Naive thymus-derived CD4-positive, alpha-beta T cell (primary cell): ENCODE measurements around the gene AOAH. TPM values are rescaled to one million over a fixed set of nuclear protein-coding genes. Genes with fewer than 3 reads are reported as not detected.

ENCODE experiments used
- ATAC-seq: fragments of 150-1000 bp; cut with Tn5 transposase; 2 replicates; pipeline ENCODE4 v1.10.0; 2021; ENCODE audit warnings: mild to moderate bottlenecking, moderate library complexity
- CTCF ChIA-PET: fragments of 350-600 bp; sonication (Branson Sonifier 250); formaldehyde crosslinking; loops from one replicate; lab custom pipeline; 2021; ENCODE audit warnings: antibody characterized with exemption; lab: Charles Lee
- POLR2A ChIA-PET: fragments of 350-600 bp; sonication (Branson Sonifier 250); formaldehyde crosslinking; loops from one replicate; lab custom pipeline; 2021; ENCODE audit warnings: antibody characterized with exemption, inconsistent platforms; lab: Charles Lee
- DNase-seq, 9 donors: peaks; one replicate each; pipeline versions ENCODE4 v3.0.0 to v3.0.0-alpha.2; 2020 to 2022; ENCODE audit warnings: mixed read lengths in 1 of 9
- H3K27ac ChIP-seq: one replicate; pipeline ENCODE4 v1.7.0; 2013; ENCODE audit warnings: mild to moderate bottlenecking, low read depth, low read length, moderate library complexity
- H3K27me3 ChIP-seq, 2 donors: one replicate each; pipeline ENCODE4 v1.7.0; 2013; ENCODE audit warnings: low read length in 2 of 2, mild to moderate bottlenecking in 2 of 2, moderate library complexity in 2 of 2; ENCODE audit not compliant: control insufficient read depth in 2 of 2, insufficient read depth in 2 of 2
- H3K36me3 ChIP-seq, 3 experiments: 1 replicate in 2 of 3; 2 replicates in 1 of 3; pipeline ENCODE4 v1.7.0; 2013; ENCODE audit warnings: low read length in 3 of 3, mild to moderate bottlenecking in 3 of 3, moderate library complexity in 1 of 3; ENCODE audit not compliant: insufficient read depth in 3 of 3, control insufficient read depth in 2 of 3
- H3K4me1 ChIP-seq, 2 donors: one replicate each; pipeline ENCODE4 v1.7.0; 2013; ENCODE audit warnings: low read length in 2 of 2, mild to moderate bottlenecking in 2 of 2, moderate library complexity in 1 of 2; ENCODE audit not compliant: control insufficient read depth in 2 of 2, insufficient read depth in 2 of 2
- H3K4me3 ChIP-seq: 2 replicates; pipeline ENCODE4 v1.7.0; 2013; ENCODE audit warnings: mild to moderate bottlenecking, low read length
- H3K9me3 ChIP-seq, 3 experiments: 1 replicate in 2 of 3; 2 replicates in 1 of 3; pipeline ENCODE4 v1.7.0; 2013; ENCODE audit warnings: low read length in 3 of 3; ENCODE audit not compliant: control insufficient read depth in 2 of 3
- H3K27ac Mint-ChIP-seq, 9 donors: one replicate each; pipeline ENCODE4 v1.8.0; 2020 to 2022; ENCODE audit warnings: mixed read lengths in 9 of 9, mild to moderate bottlenecking in 8 of 9, moderate library complexity in 5 of 9, inconsistent platforms in 2 of 9
- H3K27me3 Mint-ChIP-seq, 5 donors: one replicate each; pipeline ENCODE4 v1.8.0; 2021 to 2022; ENCODE audit warnings: mixed read lengths in 5 of 5, mild to moderate bottlenecking in 1 of 5
- H3K36me3 Mint-ChIP-seq, 5 donors: one replicate each; pipeline ENCODE4 v1.8.0; 2020 to 2022; ENCODE audit warnings: mixed read lengths in 5 of 5, mild to moderate bottlenecking in 3 of 5, inconsistent platforms in 1 of 5
- H3K4me1 Mint-ChIP-seq, 7 donors: one replicate each; pipeline ENCODE4 v1.8.0; 2020 to 2022; ENCODE audit warnings: mixed read lengths in 7 of 7, mild to moderate bottlenecking in 3 of 7, inconsistent platforms in 1 of 7
- H3K4me3 Mint-ChIP-seq, 10 donors: one replicate each; pipeline ENCODE4 v1.8.0; 2020 to 2022; ENCODE audit warnings: mild to moderate bottlenecking in 10 of 10, mixed read lengths in 10 of 10, moderate library complexity in 6 of 10, inconsistent platforms in 2 of 10
- H3K9me3 Mint-ChIP-seq, 11 donors: one replicate each; pipeline ENCODE4 v1.8.0; 2020 to 2022; ENCODE audit warnings: mixed read lengths in 11 of 11, mild to moderate bottlenecking in 4 of 11, inconsistent platforms in 1 of 11, moderate library complexity in 1 of 11
- intact Hi-C, 2 donors: fragments of 100-400 bp; cut with micrococcal nuclease; formaldehyde crosslinking; loops; one replicate each; pipeline ENCODE4 v1.15.1; 2023
- polyA plus RNA-seq, 2 donors: library from polyadenylated mRNA; unstranded; fragments of 300-500 nt; fragmentation: Illumina TruSeq; gene quantifications; one replicate each; pipeline ENCODE4 v1.2.3, GENCODE V29; 2021
- total RNA-seq, 6 experiments: library from RNA in 5 of 6; stranded (reverse) in 5 of 6; gene quantifications; 1 replicate in 5 of 6; 2 replicates in 1 of 6; pipeline ENCODE4 v1.2.3 and lab custom pipeline; 2021 to 2026

The AOAH gene
- total and polyA plus RNA-seq, 7 experiments from 2014 or later: 6.3 to 127 (median 15.5) TPM

DNA sequence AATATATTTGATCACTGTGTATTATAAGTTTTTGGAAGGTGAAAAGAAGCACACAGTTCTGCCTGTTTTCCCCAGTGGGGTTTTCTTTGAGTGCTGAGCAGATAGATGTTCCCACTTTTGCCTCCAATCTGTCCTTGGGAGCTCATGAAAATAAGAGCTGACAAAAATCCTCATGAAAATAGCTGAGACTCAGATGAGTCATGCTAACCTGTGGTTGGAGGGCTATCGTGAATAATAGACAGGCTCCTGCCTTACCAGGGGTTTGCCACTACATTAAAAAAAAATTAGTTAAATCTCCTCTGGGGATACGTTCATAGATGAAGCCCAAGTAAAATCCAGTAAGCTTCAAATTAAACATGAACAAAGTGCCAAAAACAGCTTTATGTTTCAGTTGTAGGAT lies 10.9 kb upstream of the AOAH start:
- peaks cover 17 to 52% (median 37%) of the 10 kb centered on the region in 7 donors for H3K4me1 Mint-ChIP-seq
- Histone ChIP-seq H3K4me1 (peaks cover 13 to 24% of the 10 kb centered on the region in 2 donors), H3K36me3 (no peaks in the 10 kb centered on the region), H3K4me3 (no peak overlapping the region), H3K27ac (no peak overlapping the region), H3K27me3 (no peaks in the 10 kb centered on the region), H3K9me3 (no peaks in the 10 kb centered on the region)
- no peaks in the 10 kb centered on the region for H3K27me3 Mint-ChIP-seq
- ChIA-PET CTCF (interaction anchor here (0.7 to 0.9 kb wide), 2 partner anchors 9 to 60 kb away, joined by 4 to 6 read pairs; no protein-coding TSS in a partner anchor), POLR2A (interaction anchor here (0.6 kb wide), 1 partner anchor 53 kb away, joined by 3 read pairs; no protein-coding TSS in a partner anchor)
- peaks cover 0 to 34% (median 8%) of the 10 kb centered on the region in 5 donors for H3K36me3 Mint-ChIP-seq
- H3K9me3 Mint-ChIP-seq: peaks cover 1 to 23% (median 7%) of the 10 kb centered on the region in 11 donors
- DNase-seq (no peak), ATAC-seq (no peak)
- intact Hi-C loops: no loop called here
- H3K4me3 Mint-ChIP-seq: no peak overlapping the region
- peak overlapping the region in 3 of 9 donors; percentile 37 to 63 (median 52) for H3K27ac Mint-ChIP-seq

DNA sequence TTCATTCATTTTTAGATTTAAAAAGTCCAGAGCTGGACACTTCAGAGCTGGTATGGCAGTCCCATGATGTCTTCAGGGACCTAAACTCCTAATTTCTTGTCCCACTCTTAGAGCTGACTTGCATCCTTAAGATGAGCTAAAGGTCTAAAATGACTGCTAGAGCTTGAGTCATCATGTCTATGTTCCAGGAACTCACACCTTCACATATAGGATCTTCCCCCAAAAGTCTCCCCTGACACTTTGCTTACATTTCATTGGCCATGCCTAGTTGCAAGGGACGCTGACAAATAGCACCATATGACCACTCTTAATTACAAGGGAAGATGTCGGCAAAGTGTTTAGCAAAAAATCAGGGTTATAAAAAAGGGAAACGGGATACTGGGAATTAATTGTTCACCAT lies 10.4 kb upstream of the AOAH start:
- Mint-ChIP-seq H3K4me3 (no peak overlapping the region), H3K9me3 (peaks cover 1 to 28% (median 8%) of the 10 kb centered on the region in 11 donors), H3K27ac (peak overlapping the region in 1 of 9 donors; percentile 52), H3K4me1 (peaks cover 16 to 50% (median 34%) of the 10 kb centered on the region in 7 donors), H3K36me3 (peaks cover 0 to 37% (median 8%) of the 10 kb centered on the region in 5 donors), H3K27me3 (no peaks in the 10 kb centered on the region)
- no peak for ATAC-seq
- H3K4me3 ChIP-seq: no peak overlapping the region
- no peaks in the 10 kb centered on the region for H3K9me3 ChIP-seq
- DNase-seq: no peak
- intact Hi-C loops: no loop called here
- ChIA-PET CTCF (interaction anchor here (0.7 kb wide), 1 partner anchor 60 kb away, joined by 4 read pairs; no protein-coding TSS in a partner anchor), POLR2A (no interaction called here)
- no peaks in the 10 kb centered on the region for H3K27me3 ChIP-seq
- H3K27ac ChIP-seq: no peak overlapping the region
- peaks cover 13 to 24% of the 10 kb centered on the region in 2 donors for H3K4me1 ChIP-seq
- no peaks in the 10 kb centered on the region for H3K36me3 ChIP-seq

DNA sequence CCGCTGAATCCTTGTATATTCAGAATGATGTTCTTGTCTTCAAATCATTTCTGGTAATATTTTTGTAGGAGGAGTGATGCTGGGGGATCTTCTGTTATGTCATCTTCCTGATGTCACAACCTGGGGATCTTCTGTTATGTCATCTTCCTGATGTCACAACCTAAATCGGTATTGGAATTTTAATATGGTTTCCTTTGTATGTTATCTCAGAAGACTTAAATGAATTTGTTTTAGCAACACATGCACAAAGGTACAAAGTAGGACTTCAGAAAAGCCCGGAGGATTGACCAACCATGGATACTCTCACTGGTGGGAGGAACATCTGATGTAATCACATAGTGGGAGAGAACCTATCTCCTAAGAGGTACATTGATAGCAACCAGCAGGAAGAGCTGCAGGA lies 9.1 kb upstream of the AOAH start:
- Histone ChIP-seq H3K36me3 (no peaks in the 10 kb centered on the region), H3K27me3 (no peaks in the 10 kb centered on the region), H3K4me3 (no peak overlapping the region), H3K4me1 (peaks cover 13 to 24% of the 10 kb centered on the region in 2 donors), H3K27ac (no peak overlapping the region), H3K9me3 (no peaks in the 10 kb centered on the region)
- DNase-seq (no peak), ATAC-seq (no peak)
- H3K4me1 Mint-ChIP-seq: peaks cover 11 to 50% (median 34%) of the 10 kb centered on the region in 7 donors
- no peaks in the 10 kb centered on the region for H3K27me3 Mint-ChIP-seq
- no peak overlapping the region for H3K27ac Mint-ChIP-seq
- intact Hi-C loops: no loop called here
- H3K36me3 Mint-ChIP-seq: peaks cover 0 to 42% (median 8%) of the 10 kb centered on the region in 5 donors
- peaks cover 1 to 33% (median 8%) of the 10 kb centered on the region in 11 donors for H3K9me3 Mint-ChIP-seq
- CTCF ChIA-PET: no interaction called here
- no peak overlapping the region for H3K4me3 Mint-ChIP-seq
- POLR2A ChIA-PET: no interaction called here

DNA sequence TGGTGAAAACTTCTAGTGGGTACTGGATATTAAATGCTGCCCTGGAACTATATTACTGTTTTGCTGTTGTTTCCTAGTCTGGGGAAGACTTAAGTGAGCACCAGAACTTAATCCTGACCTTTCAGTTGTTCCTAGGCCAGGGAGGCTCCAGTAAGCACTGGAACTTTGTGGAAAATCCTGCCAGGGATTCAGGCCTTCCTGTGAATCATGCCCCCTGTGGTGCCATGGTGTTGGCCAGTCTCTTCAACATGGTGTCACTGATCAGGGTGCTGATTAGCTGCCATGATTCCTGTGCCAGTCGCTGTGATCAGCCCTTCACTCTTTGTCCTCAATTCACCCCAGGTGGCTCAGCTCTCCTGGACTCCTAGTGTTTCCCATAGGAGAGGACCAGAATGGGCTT lies 8.5 kb upstream of the AOAH start:
- Mint-ChIP-seq H3K4me3 (no peak overlapping the region), H3K27ac (no peak overlapping the region), H3K27me3 (no peaks in the 10 kb centered on the region), H3K4me1 (peaks cover 14 to 50% (median 36%) of the 10 kb centered on the region in 7 donors), H3K9me3 (peaks cover 1 to 33% (median 8%) of the 10 kb centered on the region in 11 donors), H3K36me3 (peaks cover 0 to 46% (median 8%) of the 10 kb centered on the region in 5 donors)
- Histone ChIP-seq H3K4me3 (no peak overlapping the region), H3K9me3 (no peaks in the 10 kb centered on the region), H3K36me3 (no peaks in the 10 kb centered on the region), H3K4me1 (peaks cover 13 to 24% of the 10 kb centered on the region in 2 donors), H3K27ac (no peak overlapping the region), H3K27me3 (no peaks in the 10 kb centered on the region)
- ATAC-seq (no peak), DNase-seq (no peak)
- ChIA-PET CTCF (no interaction called here), POLR2A (no interaction called here)
- intact Hi-C loops: no loop called here

DNA sequence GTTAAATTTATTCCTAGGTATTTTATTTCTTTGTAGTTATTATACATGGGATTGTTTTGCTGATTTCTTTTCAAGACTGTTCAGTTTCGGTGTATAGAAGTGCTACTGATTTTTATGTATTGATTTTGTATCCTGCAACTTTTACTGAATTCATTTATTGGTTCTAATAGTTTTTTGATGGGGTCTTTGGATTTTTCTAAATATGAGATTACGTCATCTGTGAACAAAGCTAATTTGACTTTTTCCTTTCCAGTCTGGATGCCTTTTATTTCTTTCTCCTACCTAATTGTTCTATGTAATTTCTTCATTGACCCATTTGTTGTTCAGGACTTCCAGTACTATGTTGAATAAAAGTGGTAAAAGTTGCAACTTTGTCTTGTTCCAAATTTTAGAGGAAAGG lies 5.8 kb upstream of the AOAH start:
- ChIA-PET CTCF (no interaction called here), POLR2A (no interaction called here)

DNA sequence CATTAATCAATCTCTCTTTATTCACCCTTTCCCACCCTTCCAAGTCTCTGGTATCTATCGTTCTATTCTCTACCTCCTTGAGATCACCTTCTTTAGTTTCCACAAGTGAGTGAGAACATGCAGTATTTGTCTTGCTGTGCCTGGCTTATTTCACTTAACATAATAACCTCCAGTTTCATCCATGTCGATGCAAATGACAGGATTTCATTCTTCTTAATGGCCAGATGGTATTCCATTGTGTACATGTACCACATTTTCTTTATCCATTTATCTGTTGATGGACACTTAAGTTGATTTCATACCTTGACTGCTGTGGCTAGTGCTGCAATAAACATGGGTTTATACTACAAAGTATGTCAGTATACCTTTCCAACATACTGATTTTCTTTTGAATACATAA lies 3.8 kb upstream of the AOAH start:
- intact Hi-C loops: no loop called here
- ATAC-seq: no peak
- no peaks in the 10 kb centered on the region for H3K27me3 ChIP-seq
- Mint-ChIP-seq H3K4me3 (peak overlapping the region in 1 of 10 donors; percentile 20), H3K36me3 (peaks cover 0 to 48% (median 8%) of the 10 kb centered on the region in 5 donors), H3K9me3 (peaks cover 0 to 25% (median 7%) of the 10 kb centered on the region in 11 donors), H3K27ac (peak overlapping the region in 7 of 9 donors; percentile 3 to 96 (median 32)), H3K4me1 (peaks cover 39 to 71% (median 59%) of the 10 kb centered on the region in 7 donors), H3K27me3 (no peaks in the 10 kb centered on the region)
- no peak for DNase-seq
- POLR2A ChIA-PET: no interaction called here
- CTCF ChIA-PET: interaction anchor here (0.7 to 2.0 kb wide), 3 partner anchors 49 to 67 kb away, joined by 3 to 7 read pairs (median 4); no protein-coding TSS in a partner anchor
- no peak overlapping the region for H3K27ac ChIP-seq
- H3K4me1 ChIP-seq: peaks cover 38 to 42% of the 10 kb centered on the region in 2 donors
- no peaks in the 10 kb centered on the region for H3K36me3 ChIP-seq
- H3K4me3 ChIP-seq: no peak overlapping the region
- H3K9me3 ChIP-seq: no peaks in the 10 kb centered on the region

More for the DNA sequence above, 5.8 kb upstream of the AOAH start:
- Histone ChIP-seq H3K4me1 (peaks cover 25 to 27% of the 10 kb centered on the region in 2 donors), H3K4me3 (no peak overlapping the region), H3K9me3 (no peaks in the 10 kb centered on the region), H3K27me3 (no peaks in the 10 kb centered on the region), H3K27ac (no peak overlapping the region), H3K36me3 (no peaks in the 10 kb centered on the region)
- peak overlapping the region in 1 of 9 donors; percentile 48 for H3K27ac Mint-ChIP-seq
- H3K27me3 Mint-ChIP-seq: no peaks in the 10 kb centered on the region
- intact Hi-C loops: no loop called here
- no peak for DNase-seq
- no peak for ATAC-seq
- no peak overlapping the region for H3K4me3 Mint-ChIP-seq
- H3K9me3 Mint-ChIP-seq: peaks cover 0 to 33% (median 8%) of the 10 kb centered on the region in 11 donors
- peaks cover 0 to 53% (median 8%) of the 10 kb centered on the region in 5 donors for H3K36me3 Mint-ChIP-seq
- H3K4me1 Mint-ChIP-seq: peaks cover 26 to 54% (median 45%) of the 10 kb centered on the region in 7 donors
